Measurements from ENCODE around the gene ASAP2. TPM values are rescaled to one million over a fixed set of nuclear protein-coding genes. Genes with fewer than 3 reads are reported as not detected.
A peak's percentile ranks its signal among the peaks of the same experiment; 100 is the strongest.

Gene ASAP2
- polyA plus RNA-seq, 1 donor (not counting 4 experiments of a cell fraction or from before 2014, with no cell fraction given), result 54.2 TPM

DNA sequence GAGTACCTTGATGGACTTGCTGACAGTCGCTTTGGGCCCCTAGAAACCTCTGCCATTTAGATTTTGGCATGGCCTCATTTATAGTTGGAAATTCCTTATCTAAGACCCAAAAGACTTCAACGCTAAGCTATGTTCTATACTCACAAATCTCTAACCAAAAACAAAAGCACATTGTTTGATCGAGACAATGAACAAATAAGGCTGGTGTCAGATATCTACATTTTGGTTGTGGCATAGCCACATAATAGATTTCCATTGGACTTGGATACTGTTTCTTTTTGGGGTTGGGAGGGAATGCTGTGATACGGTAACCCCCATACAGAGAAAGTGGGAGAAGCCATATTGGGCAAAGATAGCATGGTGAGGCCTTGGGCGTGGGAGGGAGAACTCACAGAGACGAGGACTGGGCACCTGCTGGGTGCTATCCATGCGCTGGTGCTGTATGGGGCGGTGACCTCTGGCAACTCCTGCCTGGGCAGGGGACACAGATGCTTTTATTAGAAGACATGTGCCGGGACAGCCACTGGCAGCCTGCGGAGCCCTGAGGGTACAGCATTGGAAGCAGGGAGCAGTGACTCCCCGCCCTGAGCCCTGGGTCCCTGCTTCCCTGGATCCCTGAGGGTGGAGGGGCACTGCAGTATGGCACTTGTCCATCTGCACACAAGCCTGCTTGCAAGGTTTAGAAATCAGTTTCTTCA lies 97.1 kb downstream of the ASAP2 start:
- TF ChIP-seq EZH2 (IDR thresholded peaks at IDR 0.05; ENCODE audit: low read length), result no peak
- TF ChIP-seq, protein P1, sequence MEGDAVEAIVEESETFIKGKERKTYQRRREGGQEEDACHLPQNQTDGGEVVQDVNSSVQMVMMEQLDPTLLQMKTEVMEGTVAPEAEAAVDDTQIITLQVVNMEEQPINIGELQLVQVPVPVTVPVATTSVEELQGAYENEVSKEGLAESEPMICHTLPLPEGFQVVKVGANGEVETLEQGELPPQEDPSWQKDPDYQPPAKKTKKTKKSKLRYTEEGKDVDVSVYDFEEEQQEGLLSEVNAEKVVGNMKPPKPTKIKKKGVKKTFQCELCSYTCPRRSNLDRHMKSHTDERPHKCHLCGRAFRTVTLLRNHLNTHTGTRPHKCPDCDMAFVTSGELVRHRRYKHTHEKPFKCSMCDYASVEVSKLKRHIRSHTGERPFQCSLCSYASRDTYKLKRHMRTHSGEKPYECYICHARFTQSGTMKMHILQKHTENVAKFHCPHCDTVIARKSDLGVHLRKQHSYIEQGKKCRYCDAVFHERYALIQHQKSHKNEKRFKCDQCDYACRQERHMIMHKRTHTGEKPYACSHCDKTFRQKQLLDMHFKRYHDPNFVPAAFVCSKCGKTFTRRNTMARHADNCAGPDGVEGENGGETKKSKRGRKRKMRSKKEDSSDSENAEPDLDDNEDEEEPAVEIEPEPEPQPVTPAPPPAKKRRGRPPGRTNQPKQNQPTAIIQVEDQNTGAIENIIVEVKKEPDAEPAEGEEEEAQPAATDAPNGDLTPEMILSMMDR (optimal IDR thresholded peaks at IDR 0.05 in 1 of 3, IDR thresholded peaks at IDR 0.05 in 1 of 3, conservative IDR thresholded peaks at IDR 0.05 in 1 of 3; ENCODE audit: extremely low read depth in 1 of 3, insufficient read depth in 2 of 3, low read length in 3 of 3), result no peak
- no peak overlapping the region for H3K9ac ChIP-seq (ENCODE audit: control insufficient read depth, extremely low read depth, insufficient read depth, low read length)
- peaks cover 62% of the 10 kb centered on the region for H3K79me2 ChIP-seq (ENCODE audit: control insufficient read depth, insufficient read depth, low read length)
- H3K4me1 ChIP-seq (ENCODE audit: control insufficient read depth, extremely low read depth, insufficient read depth, low read length), result peaks cover 55% of the 10 kb centered on the region
- H4K20me1 ChIP-seq (ENCODE audit: control insufficient read depth, extremely low read depth, insufficient read depth, low read length), result peaks cover 3% of the 10 kb centered on the region
- no peak overlapping the region for H2AFZ ChIP-seq (ENCODE audit: control insufficient read depth, low read length)
- DNase-seq (ENCODE audit: low read depth, low spot score), result no peak
- H3K4me3 ChIP-seq (ENCODE audit: control insufficient read depth in 2 of 3, extremely low read depth in 1 of 3, insufficient read depth in 2 of 3, low read depth in 1 of 3, low read length in 3 of 3), result no peak overlapping the region
- H3K9me1 ChIP-seq (ENCODE audit: control insufficient read depth, extremely low read depth, insufficient read depth, low read length), result peaks cover 2% of the 10 kb centered on the region
- H3K27me3 ChIP-seq (ENCODE audit: control insufficient read depth, extremely low read depth, insufficient read depth, low read length), result no peaks in the 10 kb centered on the region
- dilution Hi-C loops (cut with MboI; ENCODE audit: extremely low pct_ligation_motif_present, low sequenced_read_pairs), result no loop called here
- no peak for FAIRE-seq
- H3K27ac ChIP-seq (ENCODE audit: control insufficient read depth, insufficient read depth, low read length), result no peak overlapping the region
- no peak overlapping the region for H3K4me2 ChIP-seq (ENCODE audit: control insufficient read depth, extremely low read depth, insufficient read depth, low read depth, low read length)
- peaks cover 6 to 29% of the 10 kb centered on the region in 2 experiments for H3K36me3 ChIP-seq (ENCODE audit: control insufficient read depth in 2 of 2, extremely low read depth in 1 of 2, insufficient read depth in 2 of 2, low read length in 2 of 2)
- no peaks in the 10 kb centered on the region for H3K9me3 ChIP-seq (ENCODE audit: control insufficient read depth, low read depth, low read length)

DNA sequence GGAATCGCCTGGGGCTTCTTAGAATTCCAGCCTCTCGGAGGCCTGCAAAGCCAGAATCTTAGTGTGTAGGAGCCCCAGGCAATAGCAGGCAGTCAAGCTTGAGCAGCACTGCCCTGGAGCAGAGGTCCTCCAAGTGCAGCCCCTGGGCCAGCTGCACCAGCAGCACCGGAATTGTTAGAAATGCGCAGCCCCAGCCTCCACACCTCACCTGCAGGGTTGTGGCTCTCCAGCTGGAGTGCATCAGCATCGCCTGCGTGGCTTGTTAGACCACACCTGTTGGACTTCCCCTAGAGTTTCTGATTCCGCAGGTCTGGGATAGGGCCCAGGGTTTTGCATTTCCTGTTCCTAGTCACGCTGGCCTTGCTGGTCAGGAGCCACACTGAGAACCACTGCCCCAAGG lies 100.3 kb downstream of the ASAP2 start:
- Histone ChIP-seq H3K79me2 (ENCODE audit: control insufficient read depth, insufficient read depth, low read length) (peaks cover 75% of the 10 kb centered on the region), H3K9me1 (ENCODE audit: control insufficient read depth, extremely low read depth, insufficient read depth, low read length) (no peaks in the 10 kb centered on the region), H3K27ac (ENCODE audit: control insufficient read depth, insufficient read depth, low read length) (peak overlapping the region; percentile 78), H3K9me3 (ENCODE audit: control insufficient read depth, low read depth, low read length) (no peaks in the 10 kb centered on the region), H2AFZ (ENCODE audit: control insufficient read depth, low read length) (no peak overlapping the region), H3K9ac (ENCODE audit: control insufficient read depth, extremely low read depth, insufficient read depth, low read length) (peak overlapping the region; percentile 73), H4K20me1 (ENCODE audit: control insufficient read depth, extremely low read depth, insufficient read depth, low read length) (no peaks in the 10 kb centered on the region), H3K36me3 (ENCODE audit: control insufficient read depth in 2 of 2, extremely low read depth in 1 of 2, insufficient read depth in 2 of 2, low read length in 2 of 2) (peaks cover 2 to 21% of the 10 kb centered on the region in 2 experiments), H3K4me2 (ENCODE audit: control insufficient read depth, extremely low read depth, insufficient read depth, low read depth, low read length) (peak overlapping the region; percentile 68), H3K4me1 (ENCODE audit: control insufficient read depth, extremely low read depth, insufficient read depth, low read length) (peaks cover 54% of the 10 kb centered on the region), H3K4me3 (ENCODE audit: control insufficient read depth in 2 of 3, extremely low read depth in 1 of 3, insufficient read depth in 2 of 3, low read depth in 1 of 3, low read length in 3 of 3) (peak overlapping the region in 1 of 3 experiments; percentile 31), H3K27me3 (ENCODE audit: control insufficient read depth, extremely low read depth, insufficient read depth, low read length) (no peaks in the 10 kb centered on the region)
- FAIRE-seq (peak; percentile 78), DNase-seq (ENCODE audit: low read depth, low spot score) (no peak)
- no peak for TF ChIP-seq EZH2 (IDR thresholded peaks at IDR 0.05; ENCODE audit: low read length)
- TF ChIP-seq, protein P1 (optimal IDR thresholded peaks at IDR 0.05 in 1 of 3, IDR thresholded peaks at IDR 0.05 in 1 of 3, conservative IDR thresholded peaks at IDR 0.05 in 1 of 3; ENCODE audit: extremely low read depth in 1 of 3, insufficient read depth in 2 of 3, low read length in 3 of 3), result peak in 1 of 3 experiments; percentile 11
- dilution Hi-C loops (cut with MboI; ENCODE audit: extremely low pct_ligation_motif_present, low sequenced_read_pairs), result no loop called here
